ENCODE measurements around the gene KANSL1.

DNA sequence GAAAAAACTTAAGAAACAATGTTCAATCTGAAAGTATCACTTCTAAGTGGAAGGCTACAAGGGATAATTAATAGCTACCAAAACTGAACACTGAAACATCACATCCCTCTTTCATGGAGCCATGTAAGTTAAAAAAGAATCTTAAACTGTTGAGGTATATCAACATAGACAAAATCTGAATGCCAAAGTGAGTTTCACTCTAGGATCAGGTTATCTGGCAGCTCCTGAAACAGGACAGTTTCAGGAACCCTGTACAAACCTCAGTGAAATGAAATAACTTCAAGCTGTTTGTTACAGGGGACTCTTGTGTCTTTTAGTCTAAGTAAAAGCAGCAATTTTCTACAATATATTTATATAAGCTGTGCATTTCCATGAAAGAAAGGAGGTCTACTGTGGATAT is 73.2 kb downstream of the KANSL1 start:
- TF ChIP-seq, protein P1, sequence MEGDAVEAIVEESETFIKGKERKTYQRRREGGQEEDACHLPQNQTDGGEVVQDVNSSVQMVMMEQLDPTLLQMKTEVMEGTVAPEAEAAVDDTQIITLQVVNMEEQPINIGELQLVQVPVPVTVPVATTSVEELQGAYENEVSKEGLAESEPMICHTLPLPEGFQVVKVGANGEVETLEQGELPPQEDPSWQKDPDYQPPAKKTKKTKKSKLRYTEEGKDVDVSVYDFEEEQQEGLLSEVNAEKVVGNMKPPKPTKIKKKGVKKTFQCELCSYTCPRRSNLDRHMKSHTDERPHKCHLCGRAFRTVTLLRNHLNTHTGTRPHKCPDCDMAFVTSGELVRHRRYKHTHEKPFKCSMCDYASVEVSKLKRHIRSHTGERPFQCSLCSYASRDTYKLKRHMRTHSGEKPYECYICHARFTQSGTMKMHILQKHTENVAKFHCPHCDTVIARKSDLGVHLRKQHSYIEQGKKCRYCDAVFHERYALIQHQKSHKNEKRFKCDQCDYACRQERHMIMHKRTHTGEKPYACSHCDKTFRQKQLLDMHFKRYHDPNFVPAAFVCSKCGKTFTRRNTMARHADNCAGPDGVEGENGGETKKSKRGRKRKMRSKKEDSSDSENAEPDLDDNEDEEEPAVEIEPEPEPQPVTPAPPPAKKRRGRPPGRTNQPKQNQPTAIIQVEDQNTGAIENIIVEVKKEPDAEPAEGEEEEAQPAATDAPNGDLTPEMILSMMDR (IDR thresholded peaks at IDR 0.05; ENCODE audit: low read depth, low read length, poor library complexity, severe bottlenecking) = no peak
- TF ChIP-seq EZH2phosphoT487 (IDR thresholded peaks at IDR 0.05; ENCODE audit: borderline replicate concordance, low read length) = no peak

Data from DOHH2 (cell line).